GM12878 (cell line): ENCODE measurements around the gene NT5C3B. TPM values are rescaled to one million over a fixed set of nuclear protein-coding genes. Genes with fewer than 3 reads are reported as not detected.
"Not testable (repeated sequence)": the region's sequence is repeated elsewhere in the genome, so short reads cannot be mapped to it uniquely, and the experiment has no call there.

Source experiments
- ATAC-seq: fragments of 200-7000 bp; cut with Tn5 transposase; 3 replicates; pipeline ENCODE4 v1.9.1; 2020; ENCODE audit warnings: mild to moderate bottlenecking, moderate library complexity
- BruUV-seq: library from RNA; stranded (reverse); fragments of 400-500 nt; replicated peaks from 2 replicates; lab custom pipeline; 2021; lab: Mats Ljungman, UMichigan
- CTCF ChIA-PET: fragments of 300-600 bp; sonication (Branson Sonifier 250); formaldehyde crosslinking; extraction: SDS; loops from one replicate; lab custom pipeline; 2021; ENCODE audit warnings: inconsistent platforms; lab: Yijun Ruan, JAX
- POLR2A ChIA-PET: fragments of 350-600 bp; formaldehyde crosslinking; extraction: SDS; loops from one replicate; lab custom pipeline; 2021; ENCODE audit warnings: inconsistent platforms; lab: Charles Lee
- RAD21 ChIA-PET: fragments of 300-600 bp; sonication (Branson Sonifier 250); formaldehyde crosslinking; loops from one replicate; lab custom pipeline; 2023; ENCODE audit warnings: antibody characterized with exemption; ENCODE audit not compliant: unreplicated experiment; lab: Charles Lee
- SMC1A ChIA-PET: fragments of 300-600 bp; sonication (Branson Sonifier 250); formaldehyde crosslinking; loops from one replicate; lab custom pipeline; 2023; ENCODE audit not compliant: unreplicated experiment, uncharacterized antibody; lab: Charles Lee
- DNase-seq: peaks from one replicate; pipeline ENCODE4 v3.0.0-alpha.2; 2011; ENCODE audit warnings: low read depth, low spot score
- FAIRE-seq: peaks from 3 replicates; lab custom pipeline; 2011; peaks lifted over from hg19 to GRCh38; lab: Jason Lieb, UNC
- H2AFZ ChIP-seq: 2 replicates; pipeline ENCODE4 v1.6.0; 2011; ENCODE audit warnings: low read depth, low read length, control low read depth; ENCODE audit not compliant: control insufficient read depth
- H3K27ac ChIP-seq: 2 replicates; pipeline ENCODE4 v1.5.1; 2011; ENCODE audit warnings: control low read depth; ENCODE audit not compliant: control insufficient read depth, insufficient read depth
- H3K27me3 ChIP-seq, 2 experiments: replicated peaks in 1 of 2; 2 replicates each; pipeline versions ENCODE4 v1.6.0 to v1.6.1; 2011; ENCODE audit warnings: low read length in 1 of 2; ENCODE audit not compliant: control insufficient read depth in 2 of 2, insufficient read depth in 2 of 2
- H3K36me3 ChIP-seq, 2 experiments: 2 replicates each; pipeline ENCODE4 v1.5.1; 2011; ENCODE audit warnings: low read length in 1 of 2; ENCODE audit not compliant: control insufficient read depth in 2 of 2, insufficient read depth in 2 of 2
- H3K4me1 ChIP-seq: 2 replicates; pipeline ENCODE4 v1.6.1; 2011; ENCODE audit warnings: mild to moderate bottlenecking, low read length, moderate library complexity, mixed read lengths; ENCODE audit not compliant: control insufficient read depth, insufficient read depth
- H3K4me2 ChIP-seq: 2 replicates; pipeline ENCODE4 v1.6.0; 2011; ENCODE audit warnings: control low read depth; ENCODE audit not compliant: control insufficient read depth, insufficient read depth
- H3K4me3 ChIP-seq: fragments of 200-600 bp; sonication (generic); 2 replicates; pipeline ENCODE4 v1.5.1; 2016
- H3K79me2 ChIP-seq: 2 replicates; pipeline ENCODE4 v1.6.0; 2011; ENCODE audit warnings: low read length; ENCODE audit not compliant: control insufficient read depth, insufficient read depth
- H3K9ac ChIP-seq: 2 replicates; pipeline ENCODE4 v1.8.0; 2011; ENCODE audit warnings: low read length, control low read depth, mixed read lengths; ENCODE audit not compliant: control insufficient read depth, insufficient read depth
- H3K9me3 ChIP-seq: replicated peaks from 3 replicates; pipeline ENCODE4 v1.5.1; 2011; ENCODE audit warnings: mild to moderate bottlenecking, low read length; ENCODE audit not compliant: control insufficient read depth, insufficient read depth
- H4K20me1 ChIP-seq: 2 replicates; pipeline ENCODE4 v1.6.0; 2011; ENCODE audit not compliant: control insufficient read depth, insufficient read depth
- MLLT1 ChIP-seq: fragments of 450-650 bp; IDR thresholded peaks from 2 replicates; pipeline ENCODE4 v1.6.1; 2016; ENCODE audit warnings: mild to moderate bottlenecking
- NBN ChIP-seq: fragments of 450-650 bp; IDR thresholded peaks from 2 replicates; pipeline ENCODE4 v1.6.1; 2016
- PAX5 ChIP-seq: IDR thresholded peaks from 2 replicates; pipeline ENCODE4 v1.6.1; 2011; ENCODE audit warnings: low read depth, low read length, borderline replicate concordance
- WGBS: methylation state at CpG from one replicate; pipeline ENCODE4 v1.1.6; 2016; ENCODE audit warnings: low lambda C conversion rate; ENCODE audit not compliant: insufficient replicate concordance, insufficient coverage; ENCODE audit errors: missing lambda C conversion rate; 5-methylcytosine and 5-hydroxymethylcytosine counted together
- in situ Hi-C: fragments of 300-500 bp; cut with MboI; formaldehyde crosslinking; loops from 9 replicates; pipeline ENCODE4 v1.14.3; 2018; ENCODE audit warnings: mixed read lengths
- intact Hi-C: fragments of 100-400 bp; cut with micrococcal nuclease; formaldehyde crosslinking; loops from one replicate; pipeline ENCODE4 v1.14.2; 2022; ENCODE audit not compliant: unreplicated experiment
- polyA plus RNA-seq, 11 experiments: library from polyadenylated mRNA; depleted of rRNA in 4 of 11; unstranded in 6 of 11; stranded (reverse) in 5 of 11; fragments of >200 nt; fragmentation: Nextera tagmentation in 4 of 11; fragmentation: Illumina TruSeq in 1 of 11; extraction: Ambion mirVana in 4 of 11; extraction: Trizol in 1 of 11; gene quantifications; 1 replicate in 1 of 11; 2 replicates in 10 of 11; pipeline versions ENCODE4 v1.2.1 to v1.2.3, GENCODE V29; 2011 to 2016; ENCODE audit warnings: inconsistent platforms in 2 of 11, missing spikeins in 2 of 11, low read depth in 1 of 11
- total RNA-seq, 4 experiments: library from RNA; depleted of rRNA in 3 of 4; stranded (reverse); fragments of >200 nt in 3 of 4; fragmentation: Illumina TruSeq in 1 of 4; extraction: Trizol in 1 of 4; gene quantifications; 2 replicates each; pipeline versions ENCODE4 v1.2.1 to v1.2.3, GENCODE V29; 2013 to 2021

NT5C3B gene
- total and polyA plus RNA-seq, 10 of the 15 experiments (the other 5 are each of a cell fraction or from before 2014, with no cell fraction given) = 0.52 to 64.6 (median 41.0) TPM

GRCh38 chr17:41851382-41851781, 15.3 kb upstream of the NT5C3B start:
- CTCF ChIA-PET = interaction anchor here (0.7 to 1.2 kb wide), 5 partner anchors 12 to 634 kb away, joined by 3 to 6 read pairs (median 3); partner anchors contain the start of gene KLHL11
- DNase-seq, H3K4me2 ChIP-seq, FAIRE-seq, in situ Hi-C loops, BruUV-seq, H4K20me1 ChIP-seq, H3K9me3 ChIP-seq, intact Hi-C loops, H3K27ac ChIP-seq, H2AFZ ChIP-seq, H3K9ac ChIP-seq, ATAC-seq, H3K4me1 ChIP-seq, H3K27me3 ChIP-seq: not testable (repeated sequence)
- Histone ChIP-seq H3K4me3 (0 out of 2 replicates have a peak overlapping the region, but pooled peaks have one; percentile 4), H3K36me3 (peaks cover 9 to 16% of the 10 kb centered on the region in 2 experiments), H3K79me2 (peaks cover 19% of the 10 kb centered on the region)
- TF ChIP-seq MLLT1 = peak; percentile 58; the same call in 1 of the 2 replicates
- TF ChIP-seq PAX5 = 0 out of 2 replicates have a peak, but pooled peaks have one; percentile 29
- TF ChIP-seq NBN = 0 out of 2 replicates have a peak, but pooled peaks have one; percentile 15
- SMC1A ChIA-PET = interaction anchor here (0.6 to 5.2 kb wide), 2 partner anchors 13 to 115 kb away, joined by 3 to 33 read pairs; partner anchors contain the start of gene KLHL11
- POLR2A ChIA-PET = interaction anchor here (0.7 to 1.5 kb wide), 4 partner anchors 10 to 41 kb away, joined by 5 to 15 read pairs (median 5); partner anchors contain the start of genes KLHL11 and NT5C3B
- RAD21 ChIA-PET = interaction anchor here (1.0 to 1.2 kb wide), 2 partner anchors 12 to 14 kb away, joined by 3 to 4 read pairs; no protein-coding TSS in a partner anchor
- 63% methylated on average over 14 of the region's 14 CpGs for WGBS
